ENCODE data around the gene HERPUD1.

- TF ChIP-seq MAFK (IDR thresholded peaks at IDR 0.05; ENCODE audit: low read length) (no peak), EHMT2 (IDR thresholded peaks at IDR 0.05) (no peak), ZNF639 (CRISPR knock-in tag; conservative IDR thresholded peaks at IDR 0.05 in 1 of 2, IDR thresholded peaks at IDR 0.05 in 1 of 2) (no peak), PTBP1 (IDR thresholded peaks at IDR 0.05; ENCODE audit: low read depth, low read length) (no peak), ZNF780A (CRISPR knock-in tag; IDR thresholded peaks at IDR 0.05) (no peak), REST (IDR thresholded peaks at IDR 0.05; ENCODE audit: borderline replicate concordance) (no peak), REST (CRISPR knock-in tag; IDR thresholded peaks at IDR 0.05; ENCODE audit: low read depth) (no peak), L3MBTL2 (IDR thresholded peaks at IDR 0.05) (no peak), HDAC2 (IDR thresholded peaks at IDR 0.05) (no peak)
- TF ChIP-seq, protein P1, sequence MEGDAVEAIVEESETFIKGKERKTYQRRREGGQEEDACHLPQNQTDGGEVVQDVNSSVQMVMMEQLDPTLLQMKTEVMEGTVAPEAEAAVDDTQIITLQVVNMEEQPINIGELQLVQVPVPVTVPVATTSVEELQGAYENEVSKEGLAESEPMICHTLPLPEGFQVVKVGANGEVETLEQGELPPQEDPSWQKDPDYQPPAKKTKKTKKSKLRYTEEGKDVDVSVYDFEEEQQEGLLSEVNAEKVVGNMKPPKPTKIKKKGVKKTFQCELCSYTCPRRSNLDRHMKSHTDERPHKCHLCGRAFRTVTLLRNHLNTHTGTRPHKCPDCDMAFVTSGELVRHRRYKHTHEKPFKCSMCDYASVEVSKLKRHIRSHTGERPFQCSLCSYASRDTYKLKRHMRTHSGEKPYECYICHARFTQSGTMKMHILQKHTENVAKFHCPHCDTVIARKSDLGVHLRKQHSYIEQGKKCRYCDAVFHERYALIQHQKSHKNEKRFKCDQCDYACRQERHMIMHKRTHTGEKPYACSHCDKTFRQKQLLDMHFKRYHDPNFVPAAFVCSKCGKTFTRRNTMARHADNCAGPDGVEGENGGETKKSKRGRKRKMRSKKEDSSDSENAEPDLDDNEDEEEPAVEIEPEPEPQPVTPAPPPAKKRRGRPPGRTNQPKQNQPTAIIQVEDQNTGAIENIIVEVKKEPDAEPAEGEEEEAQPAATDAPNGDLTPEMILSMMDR (IDR thresholded peaks at IDR 0.05 in 2 of 3, conservative IDR thresholded peaks at IDR 0.05 in 1 of 3; ENCODE audit: insufficient read depth in 2 of 3, low read depth in 1 of 3, low read length in 3 of 3) = no peak
- TF ChIP-seq, protein P2, sequence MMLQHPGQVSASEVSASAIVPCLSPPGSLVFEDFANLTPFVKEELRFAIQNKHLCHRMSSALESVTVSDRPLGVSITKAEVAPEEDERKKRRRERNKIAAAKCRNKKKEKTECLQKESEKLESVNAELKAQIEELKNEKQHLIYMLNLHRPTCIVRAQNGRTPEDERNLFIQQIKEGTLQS (IDR thresholded peaks at IDR 0.05) = no peak
- TF ChIP-seq, protein P2 (CRISPR knock-in tag; conservative IDR thresholded peaks at IDR 0.05) = no peak
- TF ChIP-seq, protein P3, sequence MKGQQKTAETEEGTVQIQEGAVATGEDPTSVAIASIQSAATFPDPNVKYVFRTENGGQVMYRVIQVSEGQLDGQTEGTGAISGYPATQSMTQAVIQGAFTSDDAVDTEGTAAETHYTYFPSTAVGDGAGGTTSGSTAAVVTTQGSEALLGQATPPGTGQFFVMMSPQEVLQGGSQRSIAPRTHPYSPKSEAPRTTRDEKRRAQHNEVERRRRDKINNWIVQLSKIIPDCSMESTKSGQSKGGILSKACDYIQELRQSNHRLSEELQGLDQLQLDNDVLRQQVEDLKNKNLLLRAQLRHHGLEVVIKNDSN (CRISPR knock-in tag; IDR thresholded peaks at IDR 0.05) = no peak
Measured at GRCh38 chr16:56986361-56986760, 54.4 kb downstream of the HERPUD1 start.
